HepG2 (cell line): Measurements from ENCODE around the gene DSCAML1. TPM values are rescaled to one million over a fixed set of nuclear protein-coding genes. Genes with fewer than 3 reads are reported as not detected.

Source experiments
- ATAC-seq: fragments of 200-7000 bp; cut with Tn5 transposase; 3 replicates; pipeline ENCODE4 v1.9.1; 2020; ENCODE audit warnings: mild to moderate bottlenecking, moderate library complexity
- BruUV-seq: library from RNA; stranded (reverse); fragments of 400-500 nt; replicated peaks from 2 replicates; lab custom pipeline; 2021; lab: Mats Ljungman, UMichigan
- CTCF ChIA-PET: fragments of 300-600 bp; formaldehyde crosslinking; extraction: SDS; loops from one replicate; lab custom pipeline; 2021; ENCODE audit warnings: low total read pairs, inconsistent platforms, low intra/inter-chr PET ratio; lab: Yijun Ruan, JAX
- POLR2A ChIA-PET: fragments of 350-600 bp; sonication (Branson Sonifier 250); formaldehyde crosslinking; loops from one replicate; lab custom pipeline; 2020; ENCODE audit warnings: antibody characterized with exemption, inconsistent platforms; lab: Yijun Ruan, JAX
- DNase-seq: peaks from one replicate; pipeline ENCODE4 v3.0.0-alpha.2; 2015; ENCODE audit warnings: low spot score
- FAIRE-seq: peaks from 3 replicates; lab custom pipeline; 2011; peaks lifted over from hg19 to GRCh38; lab: Jason Lieb, UNC
- H2AFZ ChIP-seq: one replicate; pipeline ENCODE4 v1.6.1; 2011; ENCODE audit warnings: low read length, inconsistent platforms
- H3K27ac ChIP-seq: fragments of 300-600 bp; 3 replicates; pipeline ENCODE4 v1.8.0; 2011; ENCODE audit warnings: mixed run types, mild to moderate bottlenecking, mixed read lengths, low read length, inconsistent platforms; ENCODE audit not compliant: insufficient read depth; ENCODE audit errors: extremely low read length
- H3K27me3 ChIP-seq, 2 experiments: fragments of 200-600 bp in 1 of 2; 2 replicates in 1 of 2; 3 replicates in 1 of 2; pipeline versions ENCODE4 v1.6.0 to v1.8.0; 2011; ENCODE audit warnings: low read length in 2 of 2, mild to moderate bottlenecking in 2 of 2, moderate library complexity in 2 of 2, inconsistent platforms in 1 of 2; ENCODE audit not compliant: insufficient read depth in 2 of 2, control insufficient read depth in 1 of 2
- H3K36me3 ChIP-seq, 2 experiments: fragments of 200-600 bp in 1 of 2; replicated peaks in 1 of 2; 2 replicates in 1 of 2; 3 replicates in 1 of 2; pipeline versions ENCODE4 v1.5.1 to v1.8.0; 2011; ENCODE audit warnings: low read length in 2 of 2, inconsistent platforms in 1 of 2; ENCODE audit not compliant: insufficient read depth in 2 of 2, control insufficient read depth in 1 of 2
- H3K4me1 ChIP-seq: 2 replicates; pipeline ENCODE4 v1.5.1; 2012; ENCODE audit warnings: low read length, inconsistent platforms; ENCODE audit not compliant: insufficient read depth
- H3K4me2 ChIP-seq: 2 replicates; pipeline ENCODE4 v1.6.0; 2011; ENCODE audit warnings: low read depth, low read length, inconsistent platforms
- H3K4me3 ChIP-seq, 3 experiments: fragments of 200-600 bp in 1 of 3; sonication (generic), shearing (Covaris generic) in 1 of 3; replicated peaks in 1 of 3; 2 replicates each; pipeline ENCODE4 v1.5.1; 2011 to 2016; ENCODE audit warnings: low read length in 3 of 3, inconsistent platforms in 2 of 3, low read depth in 2 of 3, mild to moderate bottlenecking in 2 of 3, control low read depth in 1 of 3, mixed read lengths in 1 of 3; ENCODE audit not compliant: insufficient read depth in 1 of 3
- H3K79me2 ChIP-seq: one replicate; pipeline ENCODE4 v1.6.1; 2011; ENCODE audit warnings: low read length, inconsistent platforms; ENCODE audit not compliant: insufficient read depth
- H3K9ac ChIP-seq: 2 replicates; pipeline ENCODE4 v1.6.0; 2011; ENCODE audit warnings: mild to moderate bottlenecking, low read depth, low read length, inconsistent platforms; ENCODE audit not compliant: insufficient read depth
- H3K9me3 ChIP-seq: 2 replicates; pipeline ENCODE4 v1.5.1; 2012; ENCODE audit warnings: mild to moderate bottlenecking, low read length
- H4K20me1 ChIP-seq: 2 replicates; pipeline ENCODE4 v1.6.0; 2011; ENCODE audit warnings: inconsistent platforms, mild to moderate bottlenecking, low read length, moderate library complexity; ENCODE audit not compliant: insufficient read depth
- CREM ChIP-seq, 2 experiments: sonication (generic) in 1 of 2; formaldehyde crosslinking in 1 of 2; IDR thresholded peaks; 2 replicates each; pipeline versions ENCODE4 v1.4.0 to v1.6.1; 2016 to 2020; ENCODE audit warnings: antibody characterized with exemption in 1 of 2, mild to moderate bottlenecking in 1 of 2, missing genetic modification reagents in 1 of 2
- ETV5 ChIP-seq: IDR thresholded peaks from 2 replicates; pipeline ENCODE4 v1.6.1; 2018; ENCODE audit warnings: missing biosample characterization, missing genetic modification reagents, inconsistent platforms, borderline replicate concordance
- MATR3 ChIP-seq: sonication (generic); formaldehyde crosslinking; IDR thresholded peaks from 2 replicates; pipeline ENCODE4 v1.4.0; 2020; ENCODE audit warnings: missing genetic modification reagents
- NFAT5 ChIP-seq: sonication (generic); formaldehyde crosslinking; IDR thresholded peaks from 2 replicates; pipeline ENCODE4 v1.4.0; 2020; ENCODE audit warnings: missing genetic modification reagents
- RXRA ChIP-seq: sonication (generic); formaldehyde crosslinking; IDR thresholded peaks from 2 replicates; pipeline ENCODE4 v1.5.1; 2020; ENCODE audit warnings: missing genetic modification reagents
- SP4 ChIP-seq: sonication (generic); formaldehyde crosslinking; IDR thresholded peaks from 2 replicates; pipeline ENCODE4 v1.8.1; 2023; ENCODE audit warnings: mild to moderate bottlenecking, missing genetic modification reagents
- SRSF9 ChIP-seq: fragments of 200-400 bp; formaldehyde crosslinking; IDR thresholded peaks from 2 replicates; pipeline ENCODE4 v1.6.1; 2018; ENCODE audit warnings: borderline replicate concordance, mild to moderate bottlenecking, low read depth, low read length; ENCODE audit not compliant: insufficient read depth, poor library complexity, severe bottlenecking
- TBL1XR1 ChIP-seq: fragments of 150-350 bp; IDR thresholded peaks from 2 replicates; pipeline ENCODE4 v1.6.1; 2014; ENCODE audit warnings: borderline replicate concordance, low read length; ENCODE audit not compliant: partially characterized antibody
- ZKSCAN1 ChIP-seq: fragments of 150-350 bp; IDR thresholded peaks from 2 replicates; pipeline ENCODE4 v1.6.1; 2014; ENCODE audit warnings: low read length
- ZNF451 ChIP-seq: sonication (generic); formaldehyde crosslinking; IDR thresholded peaks from 2 replicates; pipeline ENCODE4 v1.5.0; 2020; ENCODE audit warnings: mild to moderate bottlenecking, missing genetic modification reagents
- ZNF564 ChIP-seq: sonication (generic); formaldehyde crosslinking; IDR thresholded peaks from 2 replicates; pipeline ENCODE4 v1.8.1; 2023; ENCODE audit warnings: mild to moderate bottlenecking, missing genetic modification reagents
- ZNF781 ChIP-seq: sonication (generic); formaldehyde crosslinking; IDR thresholded peaks from 2 replicates; pipeline ENCODE4 v1.5.1; 2020; ENCODE audit warnings: borderline replicate concordance, mild to moderate bottlenecking, missing genetic modification reagents; ENCODE audit errors: not compliant biosample characterization
- ZSCAN31 ChIP-seq: sonication (generic); formaldehyde crosslinking; IDR thresholded peaks from 2 replicates; pipeline ENCODE4 v1.5.0; 2020; ENCODE audit warnings: low read depth, mild to moderate bottlenecking, missing genetic modification reagents
- WGBS: methylation state at CpG from one replicate; pipeline ENCODE4 v1.1.6; 2017; ENCODE audit warnings: low lambda C conversion rate; 5-methylcytosine and 5-hydroxymethylcytosine counted together
- in situ Hi-C: cut with HindIII; loops from 2 replicates; pipeline ENCODE4 v1.10.0; 2017; ENCODE audit warnings: low pct_unique_long_range_greater_than_20kb; ENCODE audit not compliant: extremely low pct_ligation_motif_present
- intact Hi-C: fragments of 100-400 bp; cut with micrococcal nuclease; formaldehyde crosslinking; loops from one replicate; pipeline ENCODE4 v1.10.0; 2022; ENCODE audit not compliant: unreplicated experiment
- polyA plus RNA-seq, 8 experiments: library from polyadenylated mRNA; depleted of rRNA in 3 of 8; stranded (reverse) in 7 of 8; unstranded in 1 of 8; fragments of >200 nt; fragmentation: Illumina TruSeq in 4 of 8; extraction: Trizol in 4 of 8; gene quantifications; 2 replicates each; pipeline versions ENCODE4 v1.2.1 to v1.2.3, GENCODE V29; 2011 to 2016; ENCODE audit warnings: low read depth in 4 of 8, missing spikeins in 1 of 8, mixed read lengths in 1 of 8; ENCODE audit not compliant: insufficient read depth in 1 of 8
- total RNA-seq, 5 experiments: library from RNA; depleted of rRNA; stranded (reverse); fragments of >200 nt; fragmentation: Illumina TruSeq; extraction: Trizol; gene quantifications; 2 replicates each; pipeline ENCODE4 v1.2.3, GENCODE V29; 2016; ENCODE audit warnings: low read depth in 1 of 5
- TF ChIP-seq, protein P1 (sequence below): sonication (generic); formaldehyde crosslinking; IDR thresholded peaks from 2 replicates; pipeline ENCODE4 v1.5.1; 2020; ENCODE audit warnings: mild to moderate bottlenecking, missing genetic modification reagents

Gene DSCAML1
- total and polyA plus RNA-seq, 2 of the 13 experiments (the other 11 are each of a cell fraction or from before 2014, with no cell fraction given), result 0.29 to 0.40 TPM

DNA sequence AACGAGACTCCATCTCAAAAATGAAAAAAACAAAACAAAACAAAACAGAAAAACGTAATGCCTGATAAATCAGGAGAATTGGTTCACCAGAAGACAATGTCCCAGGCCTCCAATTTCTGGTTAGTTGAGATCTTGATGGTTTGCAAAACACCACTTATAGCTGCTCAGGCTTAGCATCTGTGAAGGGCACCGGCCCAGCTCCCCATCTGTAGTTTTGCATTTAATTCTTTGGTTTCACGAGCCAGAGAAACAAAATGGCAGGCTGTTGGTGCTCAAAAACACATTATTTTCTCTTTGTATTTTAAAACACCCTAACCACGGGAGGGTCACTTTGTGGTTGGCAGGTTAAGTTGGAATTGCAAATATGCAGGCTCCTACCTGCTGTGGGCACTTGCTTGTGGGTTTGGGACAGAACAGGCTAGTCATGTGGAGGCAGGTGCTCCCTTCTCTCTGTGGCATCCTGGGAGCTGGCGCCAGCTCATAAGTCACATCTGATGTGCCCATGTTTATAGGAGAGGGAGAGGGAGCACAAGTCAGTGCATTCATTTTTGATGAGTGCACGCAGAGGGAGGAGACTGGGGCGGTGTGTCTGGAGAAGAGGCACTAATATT is 323.4 kb downstream of the DSCAML1 start (continued):
- TF ChIP-seq NFAT5 (CRISPR knock-in tag), result no peak
- no peak for TF ChIP-seq ZKSCAN1
- TF ChIP-seq SRSF9, result no peak
- TF ChIP-seq RXRA (CRISPR knock-in tag), result no peak
- TF ChIP-seq ZNF781 (CRISPR knock-in tag), result no peak

DNA sequence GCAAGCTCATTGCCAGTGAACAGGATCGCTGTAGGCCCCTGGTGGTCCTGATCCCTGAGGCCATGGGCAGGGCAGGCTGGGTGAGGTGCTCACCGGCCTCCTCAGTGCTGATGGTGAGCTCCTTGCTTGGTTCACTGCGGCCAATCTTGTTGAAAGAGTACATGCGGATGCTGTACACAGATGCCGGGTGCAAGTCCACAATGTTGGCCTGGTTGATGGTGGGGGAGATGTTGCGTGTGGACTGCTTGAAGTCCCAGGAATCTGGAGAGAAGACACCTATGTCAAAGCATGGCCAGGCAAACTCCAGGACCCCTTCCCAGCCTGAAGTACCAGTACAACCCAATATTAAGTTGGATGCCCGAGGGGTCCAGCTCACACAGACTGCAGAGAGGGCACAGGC is 325.2 kb downstream of the DSCAML1 start:
- WGBS, result 76% methylated on average over 4 of the region's 7 CpGs
- POLR2A ChIA-PET, result no interaction called here
- TF ChIP-seq ETV5 (CRISPR knock-in tag), result no peak
- TF ChIP-seq MATR3, result no peak
- TF ChIP-seq ZNF451 (CRISPR knock-in tag), result no peak
- no peak for TF ChIP-seq ZNF564 (CRISPR knock-in tag)
- TF ChIP-seq, protein P1, sequence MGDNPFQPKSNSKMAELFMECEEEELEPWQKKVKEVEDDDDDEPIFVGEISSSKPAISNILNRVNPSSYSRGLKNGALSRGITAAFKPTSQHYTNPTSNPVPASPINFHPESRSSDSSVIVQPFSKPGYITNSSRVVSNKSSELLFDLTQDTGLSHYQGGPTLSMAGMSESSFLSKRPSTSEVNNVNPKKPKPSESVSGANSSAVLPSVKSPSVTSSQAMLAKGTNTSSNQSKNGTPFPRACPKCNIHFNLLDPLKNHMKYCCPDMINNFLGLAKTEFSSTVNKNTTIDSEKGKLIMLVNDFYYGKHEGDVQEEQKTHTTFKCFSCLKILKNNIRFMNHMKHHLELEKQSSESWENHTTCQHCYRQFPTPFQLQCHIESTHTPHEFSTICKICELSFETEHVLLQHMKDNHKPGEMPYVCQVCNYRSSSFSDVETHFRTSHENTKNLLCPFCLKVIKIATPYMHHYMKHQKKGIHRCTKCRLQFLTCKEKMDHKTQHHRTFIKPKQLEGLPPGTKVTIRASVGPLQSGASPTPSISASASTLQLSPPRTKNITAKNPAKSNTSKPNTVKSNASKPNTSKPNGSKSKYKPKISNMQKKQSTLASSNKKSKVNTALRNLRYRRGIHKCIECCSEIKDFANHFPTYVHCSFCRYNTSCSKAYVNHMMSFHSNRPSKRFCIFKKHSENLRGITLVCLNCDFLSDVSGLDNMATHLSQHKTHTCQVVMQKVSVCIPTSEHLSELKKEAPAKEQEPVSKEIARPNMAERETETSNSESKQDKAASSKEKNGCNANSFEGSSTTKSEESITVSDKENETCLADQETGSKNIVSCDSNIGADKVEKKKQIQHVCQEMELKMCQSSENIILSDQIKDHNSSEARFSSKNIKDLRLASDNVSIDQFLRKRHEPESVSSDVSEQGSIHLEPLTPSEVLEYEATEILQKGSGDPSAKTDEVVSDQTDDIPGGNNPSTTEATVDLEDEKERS, result no peak
- no peak for TF ChIP-seq CREM (IDR thresholded peaks at IDR 0.05)
- no peak for TF ChIP-seq CREM (CRISPR knock-in tag; IDR thresholded peaks at IDR 0.05)
- TF ChIP-seq TBL1XR1, result no peak
- no peak for TF ChIP-seq SP4 (CRISPR knock-in tag)
- TF ChIP-seq ZSCAN31, result no peak

More for the DNA sequence above, 325.2 kb downstream of the DSCAML1 start:
- Histone ChIP-seq H3K27ac (no peak overlapping the region), H3K36me3 (no peaks in the 10 kb centered on the region), H3K9me3 (no peaks in the 10 kb centered on the region), H3K4me2 (no peak overlapping the region), H3K9ac (no peak overlapping the region), H2AFZ (no peak overlapping the region), H3K4me3 (no peak overlapping the region), H4K20me1 (no peaks in the 10 kb centered on the region), H3K79me2 (no peaks in the 10 kb centered on the region), H3K27me3 (peaks cover 0 to 5% of the 10 kb centered on the region in 2 experiments; a peak in 3 of 5 replicates), H3K4me1 (no peaks in the 10 kb centered on the region)
- in situ Hi-C loops (no loop called here), intact Hi-C loops (no loop called here)
- BruUV-seq, result no TSS peak
- CTCF ChIA-PET, result no interaction called here
- ATAC-seq, result no peak
- no peak for DNase-seq
- no peak for FAIRE-seq
